GM11168 (cell line): Measurements from ENCODE around the gene IZUMO4.

Experiments
- in situ Hi-C: fragments of 300-500 bp; cut with MboI; formaldehyde crosslinking; loops from one replicate; pipeline ENCODE4 v1.12.0; 2022; ENCODE audit warnings: low sequenced_read_pairs; ENCODE audit not compliant: unreplicated experiment

The IZUMO4 gene

DNA sequence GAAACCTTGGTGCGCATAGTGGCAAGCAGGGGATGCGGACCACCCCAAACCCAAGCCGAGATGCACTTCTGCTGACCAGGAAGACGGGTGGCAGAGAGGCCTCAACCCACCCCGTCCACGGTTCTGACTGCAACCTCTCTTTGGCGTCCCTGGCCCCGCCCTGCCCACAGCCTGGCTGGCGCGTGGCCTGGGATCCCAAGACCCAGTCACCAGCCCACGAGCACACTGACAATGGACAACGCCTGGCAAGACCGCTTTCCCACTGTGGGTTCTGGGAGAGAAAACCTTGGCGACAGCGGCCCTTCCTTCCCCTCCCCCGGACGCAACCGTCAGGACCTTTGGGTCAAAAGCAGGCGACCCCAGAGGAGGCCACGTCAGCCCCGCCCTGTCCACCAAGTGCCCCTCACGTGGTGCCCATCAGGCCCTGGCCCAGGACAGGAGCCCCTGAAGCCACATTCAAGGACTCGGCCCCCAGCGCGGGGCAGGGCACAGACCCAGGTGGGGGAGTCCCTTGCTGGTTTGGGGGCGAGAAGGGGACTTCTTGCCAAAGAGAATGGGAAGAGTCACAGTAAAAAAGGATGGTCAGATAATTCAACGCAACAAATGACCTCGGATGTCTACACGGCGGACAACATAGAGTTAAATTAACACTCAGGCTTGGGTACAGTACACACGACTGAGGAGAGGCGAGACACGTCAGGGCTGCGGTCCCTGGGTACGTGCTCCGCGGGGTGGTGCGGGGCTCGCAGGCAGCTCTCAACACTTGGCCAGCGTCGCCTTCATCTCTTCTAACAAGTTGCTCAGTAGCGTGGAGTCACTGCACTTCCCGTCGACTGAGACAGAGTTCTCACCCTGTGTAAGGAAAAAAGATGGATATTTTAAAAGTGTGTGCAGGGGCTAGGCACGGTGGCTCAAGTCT lies 5.0 kb downstream of the IZUMO4 start:
- in situ Hi-C loops: no loop called here

DNA sequence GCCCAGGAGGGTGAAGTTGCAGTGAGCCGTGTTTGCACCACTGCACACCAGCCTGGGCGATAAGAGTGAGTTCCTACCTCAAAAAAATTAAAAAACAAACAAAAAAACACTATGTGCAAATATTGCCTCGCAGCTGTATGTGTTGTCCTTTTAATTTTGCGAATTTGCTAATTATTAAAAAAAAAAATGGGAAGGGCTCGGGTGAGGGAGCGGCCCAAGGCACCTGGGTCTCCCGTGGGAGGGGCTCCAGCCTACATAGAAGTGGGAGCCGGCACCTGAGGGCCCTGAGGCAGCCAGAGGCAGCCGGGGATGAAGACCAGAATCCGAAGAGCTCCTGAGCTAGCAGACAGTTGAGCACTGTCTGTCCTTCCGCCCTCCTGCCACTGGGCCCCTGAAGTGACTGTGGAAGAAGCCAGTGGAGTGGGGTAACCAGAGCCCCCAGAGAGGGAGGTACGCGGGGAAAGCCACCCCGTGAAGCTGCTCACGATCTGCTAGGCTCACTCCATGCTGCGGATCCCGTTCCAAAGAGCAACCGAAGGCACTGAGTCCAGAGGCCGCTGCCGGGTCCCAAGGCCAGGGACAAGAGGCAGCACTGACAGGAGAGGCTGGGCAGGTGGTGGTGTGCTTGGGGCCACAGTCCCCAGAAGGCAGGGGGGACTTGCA lies 6.5 kb downstream of the IZUMO4 start:
- in situ Hi-C loops: no loop called here

- in situ Hi-C loops: no loop called here
Measured at GRCh38 chr19:2108251-2109016, 11.7 kb downstream of the IZUMO4 start.

GRCh38 chr19:2109046-2109864 lies 12.5 kb downstream of the IZUMO4 start:
- in situ Hi-C loops: no loop called here

- in situ Hi-C loops: no loop called here
Measured at GRCh38 chr19:2110822-2111221, 14.1 kb downstream of the IZUMO4 start.

DNA sequence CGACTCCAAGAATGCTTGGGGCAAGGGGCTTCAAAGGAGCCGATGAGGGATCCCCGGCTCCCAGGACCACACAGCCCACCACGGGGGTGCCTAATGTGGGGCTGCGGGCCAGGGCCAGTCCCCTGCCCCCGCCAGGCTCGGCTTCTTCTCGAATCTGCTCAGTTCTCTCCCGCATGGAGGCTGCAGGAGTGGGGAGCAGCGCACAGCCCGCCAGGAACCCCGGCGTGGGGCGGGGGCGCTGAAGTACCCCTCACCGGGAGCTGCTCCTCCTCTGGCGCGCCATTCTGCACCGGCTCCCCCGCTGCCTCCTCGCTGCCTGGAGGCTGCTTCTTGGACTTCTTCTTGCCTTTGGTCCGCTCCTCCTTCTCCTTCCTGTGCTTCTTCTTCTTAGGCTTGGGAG lies 14.7 kb downstream of the IZUMO4 start:
- in situ Hi-C loops: no loop called here

DNA sequence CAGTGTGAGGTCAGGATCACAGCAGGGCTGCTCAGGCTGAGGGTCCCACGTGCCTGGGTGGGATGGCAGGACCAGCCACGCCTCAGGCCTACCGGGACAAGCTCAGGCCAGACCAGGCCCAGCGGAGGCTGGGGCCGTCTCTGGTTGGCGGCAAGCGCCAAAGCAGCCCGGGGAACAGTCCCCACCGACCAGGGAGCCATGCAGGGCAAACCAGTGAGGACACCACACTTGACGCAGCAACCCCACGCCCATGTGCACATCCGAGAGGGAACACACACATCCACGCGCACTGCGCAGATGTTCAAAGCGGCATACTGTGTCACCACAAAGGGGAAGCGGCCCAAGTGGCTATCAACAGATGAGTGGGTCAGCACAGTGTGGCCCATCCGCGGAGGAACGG lies 15.2 kb downstream of the IZUMO4 start:
- in situ Hi-C loops: no loop called here

DNA sequence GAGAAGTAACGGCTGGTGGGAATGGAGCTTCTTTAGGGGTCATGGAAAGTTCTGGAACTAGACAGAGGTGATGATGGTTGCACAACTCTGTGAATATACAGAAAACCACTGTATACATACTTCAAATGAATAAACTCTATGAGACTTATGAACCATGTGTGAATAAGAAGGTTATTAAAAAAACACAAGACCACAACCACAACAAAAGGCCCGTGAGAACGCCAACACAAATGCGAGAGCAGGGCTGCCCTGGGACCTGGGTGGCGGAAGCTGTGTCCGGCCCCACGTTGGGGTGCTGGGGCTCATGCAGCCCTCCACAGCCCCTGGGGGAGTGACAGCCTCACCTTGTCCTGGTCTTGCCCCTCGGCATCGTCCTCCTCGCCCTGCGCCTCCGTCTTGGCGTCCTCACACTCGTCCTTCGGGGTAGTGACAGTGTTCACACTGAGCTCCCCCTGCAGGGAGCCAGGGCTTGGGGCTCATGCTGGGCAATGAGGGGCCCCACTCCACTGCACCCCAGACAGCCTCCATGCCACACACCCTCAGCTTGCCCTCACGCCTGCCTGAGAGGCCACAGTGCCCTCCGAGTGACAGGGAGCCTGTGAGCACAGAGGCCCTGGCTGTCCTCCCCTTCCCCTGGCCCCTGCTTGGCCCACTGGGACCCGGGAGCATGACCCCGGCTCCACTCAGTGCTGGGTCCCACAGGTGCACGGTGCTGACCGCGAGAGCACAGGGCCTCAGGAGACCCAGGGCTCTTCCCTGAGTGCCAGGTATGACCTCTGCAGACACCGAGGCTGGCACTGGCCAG lies 16.0 kb downstream of the IZUMO4 start:
- in situ Hi-C loops: no loop called here

DNA sequence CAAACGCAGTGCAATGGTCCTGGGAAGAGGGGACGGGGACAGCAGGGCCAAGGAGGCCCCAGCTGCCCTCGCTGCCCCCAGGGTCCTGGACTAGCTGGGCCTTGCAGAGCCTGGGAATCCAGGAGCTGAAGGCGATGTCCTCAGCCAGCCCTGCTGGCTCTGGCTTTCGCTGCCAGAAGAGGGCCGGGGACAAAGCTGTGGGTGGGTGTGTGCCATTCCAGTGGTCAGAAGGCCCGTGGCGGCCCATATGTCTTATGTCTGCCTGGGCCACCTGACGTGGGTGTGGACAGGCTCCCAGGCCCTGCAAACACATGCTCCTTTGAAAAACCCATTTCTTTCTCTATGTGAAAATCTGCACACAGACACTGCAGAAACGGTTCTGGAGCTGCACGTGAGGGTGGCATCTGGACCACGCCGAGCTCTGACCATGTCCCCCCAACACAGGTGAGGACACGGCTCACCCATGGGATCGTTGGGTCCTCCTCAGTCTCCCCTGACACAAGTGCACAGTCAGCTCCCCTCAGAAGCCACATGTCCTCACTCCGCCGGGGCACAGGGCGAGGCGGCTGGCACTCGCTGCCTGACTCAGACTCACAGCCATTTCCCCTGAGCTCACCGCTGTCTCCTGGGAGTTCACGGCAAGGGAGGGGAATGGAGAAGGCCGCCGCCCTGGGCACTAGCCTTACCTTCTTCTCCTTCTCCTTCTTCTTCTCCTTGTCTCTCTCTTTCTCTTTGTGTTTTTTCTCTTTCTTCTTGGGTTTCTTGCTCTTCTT lies 16.9 kb downstream of the IZUMO4 start:
- in situ Hi-C loops: no loop called here

DNA sequence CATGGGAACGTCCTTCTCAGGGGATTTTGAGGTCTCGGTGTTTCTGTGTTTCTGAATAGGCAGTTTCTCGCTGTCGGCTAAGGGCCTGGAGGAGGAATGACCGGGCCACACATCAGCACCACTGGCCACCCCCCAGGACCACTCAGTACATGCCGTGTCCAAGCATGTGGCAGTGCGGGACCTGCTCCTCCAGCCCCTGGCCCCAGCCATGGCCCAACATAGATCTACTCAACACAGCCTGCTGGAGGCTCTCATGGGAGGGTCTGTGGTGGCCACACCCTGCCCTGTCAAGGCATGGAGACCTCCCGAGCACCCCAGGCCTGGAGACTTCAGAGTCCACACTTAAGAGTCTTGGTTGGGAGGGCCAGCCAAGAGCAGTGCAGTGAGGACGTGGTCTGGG lies 17.5 kb downstream of the IZUMO4 start:
- in situ Hi-C loops: no loop called here

DNA sequence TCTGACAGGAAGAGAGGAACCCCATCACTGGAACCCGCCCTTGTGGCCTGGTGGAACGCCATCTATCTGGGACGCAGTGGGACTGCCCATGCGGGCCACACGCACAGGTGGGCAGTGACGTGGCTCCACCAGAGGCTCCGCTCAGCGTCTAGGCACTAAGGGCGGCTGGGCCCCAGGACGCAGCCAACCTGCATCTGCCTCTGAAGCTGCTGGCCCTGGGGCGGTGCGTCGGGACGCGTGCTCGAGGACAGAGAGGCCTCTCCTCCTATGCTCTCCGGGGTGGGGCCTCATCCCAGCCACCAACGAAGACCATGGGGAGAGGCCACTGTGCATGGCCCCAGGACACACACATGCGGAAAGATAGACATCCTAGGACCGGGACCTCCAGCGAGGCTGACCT lies 18.1 kb downstream of the IZUMO4 start:
- in situ Hi-C loops: no loop called here

DNA sequence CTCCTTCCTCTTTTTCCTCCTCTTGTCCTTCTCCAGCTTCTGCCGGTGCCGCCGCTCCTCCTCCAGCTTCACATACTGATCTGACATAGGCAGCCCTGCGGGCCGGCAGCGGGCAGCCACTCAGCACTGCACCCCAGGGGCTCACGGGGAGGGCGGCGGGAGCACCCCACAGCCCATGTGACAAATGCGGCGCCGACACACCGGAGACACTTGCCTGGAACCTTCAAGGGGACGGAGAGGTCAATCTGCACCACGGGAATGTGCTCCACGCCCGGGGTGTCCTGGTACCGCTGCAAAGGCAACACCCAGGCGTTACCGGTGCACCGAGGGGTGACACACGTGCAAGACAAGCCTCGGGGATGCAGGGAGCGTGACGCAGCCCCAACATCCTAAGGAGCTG lies 18.6 kb downstream of the IZUMO4 start:
- in situ Hi-C loops: no loop called here

GRCh38 chr19:2115911-2116426 lies 19.3 kb downstream of the IZUMO4 start:
- in situ Hi-C loops: no loop called here

GRCh38 chr19:2116507-2116906 lies 19.8 kb downstream of the IZUMO4 start:
- in situ Hi-C loops: no loop called here

DNA sequence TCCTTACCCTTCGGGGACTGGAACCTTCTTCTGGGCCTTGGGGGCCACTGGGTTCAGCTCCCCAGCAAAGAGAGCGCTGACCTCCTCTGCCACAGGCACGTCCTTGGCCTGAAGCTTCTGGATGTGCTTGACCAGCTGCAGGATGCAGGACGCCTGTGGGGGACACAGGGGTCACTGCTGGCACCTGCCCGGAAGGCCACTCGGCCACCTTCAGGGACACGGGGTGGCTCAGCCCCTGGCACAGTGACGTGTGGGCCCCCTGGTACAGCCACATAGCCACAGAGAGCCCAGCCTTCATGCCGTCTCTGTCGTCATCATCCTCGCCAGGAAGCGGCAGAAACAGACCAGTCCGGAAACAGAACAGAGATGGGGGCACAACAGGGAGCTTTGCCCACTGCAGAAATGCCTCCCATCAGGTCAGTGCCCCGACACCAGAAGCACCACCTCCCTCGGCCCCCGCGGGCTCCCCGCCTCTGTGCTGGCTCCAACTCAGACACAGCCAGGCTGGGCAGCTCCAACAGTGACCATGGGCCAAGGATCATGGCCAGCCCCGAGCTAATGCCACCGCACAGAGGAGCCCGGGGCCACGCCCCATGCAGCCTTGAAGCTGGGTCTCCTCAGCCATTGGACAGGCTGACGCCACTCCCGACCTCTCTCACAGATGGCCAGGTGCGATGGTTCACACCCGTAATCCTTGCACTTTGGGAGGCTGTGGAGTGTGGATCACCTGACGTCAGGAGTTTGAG lies 20.7 kb downstream of the IZUMO4 start:
- in situ Hi-C loops: no loop called here

GRCh38 chr19:2118438-2118837 lies 21.7 kb downstream of the IZUMO4 start:
- in situ Hi-C loops: no loop called here

- in situ Hi-C loops: no loop called here
Measured at GRCh38 chr19:2119921-2120785, 23.4 kb downstream of the IZUMO4 start.
